AG10803 (cell line): ENCODE results near the gene DLG5.

Experiments
- DNase-seq: peaks from one replicate; pipeline ENCODE4 v3.0.0; 2010; ENCODE audit warnings: low read depth
- H3K4me3 ChIP-seq: 2 replicates; pipeline ENCODE4 v1.5.1; 2011; ENCODE audit warnings: mild to moderate bottlenecking, low read length, control low read depth
- TF ChIP-seq, protein P1 (sequence below): conservative IDR thresholded peaks from 2 replicates; pipeline ENCODE4 v1.5.1; 2011; ENCODE audit warnings: mild to moderate bottlenecking, low read length, control low read depth, inconsistent platforms

Gene DLG5

DNA sequence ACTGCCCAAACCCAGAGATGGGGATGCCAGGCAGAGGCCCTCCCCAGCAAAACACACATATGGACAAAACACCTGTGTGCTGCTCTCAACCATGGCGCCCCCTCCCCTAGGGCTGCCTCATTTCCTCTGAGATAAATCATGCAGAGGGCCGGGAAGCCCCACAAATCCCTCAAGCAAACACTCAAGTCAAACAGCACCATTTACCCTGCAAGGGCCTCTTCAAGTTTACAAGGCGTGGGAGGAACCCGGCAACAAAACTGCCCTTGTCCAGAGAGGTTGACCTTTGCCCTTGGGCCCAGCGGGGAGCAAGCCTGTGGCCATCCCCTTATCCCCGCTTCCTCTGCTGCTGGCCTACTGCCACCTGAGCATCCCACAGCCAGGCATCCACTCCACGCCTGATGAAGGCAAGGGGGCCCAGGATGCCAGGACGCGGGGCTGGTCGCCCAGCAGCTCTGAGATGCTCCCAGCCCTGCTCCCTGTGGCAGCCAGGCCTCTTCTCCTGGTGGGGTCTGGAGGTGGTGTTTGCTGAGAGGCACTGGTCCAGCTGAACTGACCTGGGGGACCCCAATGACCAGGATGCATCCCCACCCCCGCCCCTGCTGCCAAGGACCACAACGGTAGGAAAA, 77.4 kb downstream of the DLG5 start:
- H3K4me3 ChIP-seq, result no peak overlapping the region
- no peak for DNase-seq
- TF ChIP-seq, protein P1, sequence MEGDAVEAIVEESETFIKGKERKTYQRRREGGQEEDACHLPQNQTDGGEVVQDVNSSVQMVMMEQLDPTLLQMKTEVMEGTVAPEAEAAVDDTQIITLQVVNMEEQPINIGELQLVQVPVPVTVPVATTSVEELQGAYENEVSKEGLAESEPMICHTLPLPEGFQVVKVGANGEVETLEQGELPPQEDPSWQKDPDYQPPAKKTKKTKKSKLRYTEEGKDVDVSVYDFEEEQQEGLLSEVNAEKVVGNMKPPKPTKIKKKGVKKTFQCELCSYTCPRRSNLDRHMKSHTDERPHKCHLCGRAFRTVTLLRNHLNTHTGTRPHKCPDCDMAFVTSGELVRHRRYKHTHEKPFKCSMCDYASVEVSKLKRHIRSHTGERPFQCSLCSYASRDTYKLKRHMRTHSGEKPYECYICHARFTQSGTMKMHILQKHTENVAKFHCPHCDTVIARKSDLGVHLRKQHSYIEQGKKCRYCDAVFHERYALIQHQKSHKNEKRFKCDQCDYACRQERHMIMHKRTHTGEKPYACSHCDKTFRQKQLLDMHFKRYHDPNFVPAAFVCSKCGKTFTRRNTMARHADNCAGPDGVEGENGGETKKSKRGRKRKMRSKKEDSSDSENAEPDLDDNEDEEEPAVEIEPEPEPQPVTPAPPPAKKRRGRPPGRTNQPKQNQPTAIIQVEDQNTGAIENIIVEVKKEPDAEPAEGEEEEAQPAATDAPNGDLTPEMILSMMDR, result no peak

DNA sequence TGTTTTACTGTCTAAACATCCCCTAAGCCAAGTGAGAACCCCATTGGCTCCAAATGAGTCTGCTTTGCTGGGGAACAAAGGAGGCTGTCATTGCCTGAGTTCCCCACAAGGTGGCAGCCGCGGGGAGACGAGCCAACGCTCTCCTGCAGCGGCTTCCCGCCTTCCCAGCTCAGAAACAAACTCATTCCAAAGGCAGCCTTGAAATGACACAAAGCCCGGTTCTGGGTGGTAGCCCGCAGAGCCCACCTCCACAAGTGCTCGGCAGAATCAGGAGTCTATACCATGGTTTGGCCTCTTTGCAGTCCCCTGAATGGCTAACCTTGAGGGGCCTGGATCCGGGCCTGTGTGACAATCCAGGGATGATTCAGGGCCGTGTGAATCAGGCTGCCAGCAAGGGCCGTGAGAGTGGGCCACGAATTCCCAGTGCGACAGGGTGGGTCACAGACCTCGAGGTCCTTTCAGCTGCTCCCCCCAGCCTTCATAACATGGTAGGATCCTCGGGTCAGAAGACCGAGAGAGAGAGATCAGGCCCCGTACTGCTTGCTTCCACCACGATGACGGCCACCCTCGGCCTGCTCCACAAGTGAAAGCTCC, 79.7 kb downstream of the DLG5 start:
- TF ChIP-seq, protein P1, result peak; percentile 98
- DNase-seq, result peak; percentile 59
- no peak overlapping the region for H3K4me3 ChIP-seq

DNA sequence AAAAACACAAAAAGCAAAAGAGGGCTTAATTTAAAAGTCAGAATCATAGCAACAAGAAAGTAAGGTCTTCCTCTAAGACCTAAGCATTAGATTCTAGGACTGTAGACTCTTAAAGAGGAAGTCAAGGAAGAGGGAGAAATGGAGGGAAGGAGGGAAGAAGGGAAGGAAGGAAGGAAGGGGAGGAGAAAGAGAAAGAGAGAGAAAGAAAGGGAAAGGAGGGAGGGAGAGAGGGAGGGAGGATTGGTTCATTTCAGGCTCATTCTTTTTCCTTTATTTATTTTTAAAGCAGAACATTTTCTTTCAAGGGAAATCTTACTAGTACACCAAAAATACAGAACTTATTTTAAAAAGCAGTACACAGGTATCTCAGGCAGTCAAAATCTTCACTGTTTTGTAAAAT, 81.1 kb downstream of the DLG5 start:
- TF ChIP-seq, protein P1, result no peak
- no peak overlapping the region for H3K4me3 ChIP-seq

DNA sequence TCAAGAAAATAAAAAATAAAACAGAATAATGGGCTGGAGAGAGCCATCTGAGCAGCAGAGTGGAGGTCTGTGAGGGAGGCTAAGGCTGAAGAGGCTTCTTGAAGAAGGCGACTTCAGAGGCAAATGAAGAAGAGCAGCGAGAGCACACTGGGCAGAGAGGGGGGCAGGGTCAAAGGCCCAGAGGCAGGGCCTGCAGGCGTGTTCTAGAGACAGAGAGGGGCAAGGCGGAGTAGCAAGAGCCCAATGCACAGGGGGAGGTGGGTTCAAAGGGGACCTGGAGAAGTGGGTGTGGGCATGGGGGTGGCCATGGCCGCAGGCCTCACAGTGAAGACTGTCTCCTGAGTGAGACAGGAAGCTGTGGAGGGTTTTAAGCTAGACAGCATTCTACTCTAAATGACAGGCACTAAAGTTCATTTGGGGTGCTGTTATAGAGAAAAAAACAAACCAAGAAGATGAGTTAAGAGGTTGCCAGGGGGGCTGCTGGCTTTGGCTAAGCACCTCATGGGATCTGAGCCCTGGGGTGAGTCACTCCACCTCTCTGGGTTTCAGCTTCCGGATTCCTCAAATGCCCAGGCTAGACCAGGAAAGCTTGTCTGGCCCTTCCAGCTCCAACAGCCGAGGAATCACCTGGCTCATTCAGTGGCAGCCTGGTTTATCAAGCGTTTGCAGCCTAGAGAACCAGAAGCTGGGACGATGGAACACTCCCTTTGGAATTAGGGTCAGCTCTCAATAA, 81.7 kb downstream of the DLG5 start:
- DNase-seq, result peak; percentile 79
- TF ChIP-seq, protein P1, result no peak
- no peak overlapping the region for H3K4me3 ChIP-seq

More for the DNA sequence above, 81.1 kb downstream of the DLG5 start:
- no peak for DNase-seq

DNA sequence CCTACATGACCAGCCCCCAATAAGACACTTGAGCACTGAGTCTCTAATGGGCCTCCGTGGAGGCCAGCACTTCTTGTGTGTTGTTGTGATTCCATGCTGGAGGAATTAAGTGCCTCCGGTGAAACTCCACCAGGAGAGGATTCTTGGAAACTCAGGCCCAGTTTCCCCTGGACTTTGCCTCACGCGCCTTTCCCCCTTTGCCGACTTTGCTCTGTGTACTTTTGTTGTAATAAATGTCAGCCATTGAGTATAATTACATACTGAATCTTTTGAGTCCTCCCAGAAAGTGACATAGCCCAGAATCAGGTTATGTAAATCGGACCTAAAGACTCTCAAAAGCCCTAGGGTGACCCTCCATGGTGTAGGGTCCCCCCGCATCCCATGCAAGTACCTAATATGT, 82.4 kb downstream of the DLG5 start:
- TF ChIP-seq, protein P1, result no peak
- no peak overlapping the region for H3K4me3 ChIP-seq

DNA sequence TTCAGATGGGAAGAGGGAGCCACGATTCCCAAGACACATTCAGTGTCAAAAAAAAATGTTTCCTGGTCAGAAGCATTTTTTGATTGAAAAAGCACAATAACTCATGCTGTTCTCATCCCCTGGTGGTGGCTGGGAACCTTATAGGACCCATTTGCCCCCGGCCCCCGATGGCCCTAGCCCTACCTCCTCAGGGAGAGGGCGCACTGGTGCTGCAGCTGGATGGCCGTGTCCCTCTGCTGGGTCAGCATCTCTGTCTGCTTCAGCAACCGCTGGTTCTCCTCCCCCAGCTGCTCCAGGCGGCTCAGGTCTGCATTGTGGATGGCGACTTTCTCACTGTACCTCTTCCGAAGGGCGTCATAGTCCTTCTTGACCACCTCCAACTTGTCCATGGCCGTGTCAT, 83.3 kb downstream of the DLG5 start:
- TF ChIP-seq, protein P1, result no peak
- no peak overlapping the region for H3K4me3 ChIP-seq
- no peak for DNase-seq

More for the DNA sequence above, 82.4 kb downstream of the DLG5 start:
- no peak for DNase-seq

DNA sequence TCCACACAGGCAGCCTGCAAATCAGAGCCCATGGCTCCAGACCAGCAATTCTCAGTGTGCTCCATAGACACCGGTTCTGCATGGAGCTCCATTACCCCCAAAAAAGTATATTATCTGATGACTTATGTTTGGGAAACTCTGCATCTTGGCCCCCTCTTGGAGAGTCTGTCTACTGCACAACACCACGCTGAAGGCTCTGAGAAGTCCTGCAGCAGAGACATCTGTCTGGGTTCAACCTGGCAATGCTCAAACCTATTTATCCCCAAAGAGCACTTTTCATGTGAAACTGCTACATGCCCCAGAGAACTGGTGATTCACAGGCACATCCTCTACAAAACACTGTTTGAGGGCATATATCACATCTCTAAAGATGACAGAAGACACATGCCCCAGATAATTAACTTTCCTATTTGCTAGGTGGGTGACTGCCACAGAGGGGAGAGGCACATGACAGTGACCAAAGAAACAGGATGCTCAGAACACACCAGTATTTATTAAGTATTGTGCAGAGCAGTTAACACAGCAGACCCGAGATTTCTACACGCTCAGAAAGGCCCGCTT, 83.8 kb downstream of the DLG5 start:
- TF ChIP-seq, protein P1, result no peak
- H3K4me3 ChIP-seq, result no peak overlapping the region
- DNase-seq, result no peak
